GM10248 (cell line): ENCODE results near the gene NPSR1.

ENCODE experiments used
- CTCF ChIA-PET: fragments of 300-600 bp; sonication (Branson Sonifier 250); formaldehyde crosslinking; extraction: SDS; loops from one replicate; lab custom pipeline; 2021; ENCODE audit warnings: antibody characterized with exemption; lab: Yijun Ruan, JAX
- POLR2A ChIA-PET: fragments of 350-650 bp; sonication (Branson Sonifier 250); formaldehyde crosslinking; extraction: SDS; loops from one replicate; lab custom pipeline; 2020; ENCODE audit warnings: antibody characterized with exemption; lab: Yijun Ruan, JAX
- DNase-seq: peaks from one replicate; pipeline ENCODE4 v3.0.0; 2012; ENCODE audit errors: extremely low spot score
- TF ChIP-seq, protein P1 (sequence below): IDR thresholded peaks from 2 replicates; pipeline ENCODE4 v1.5.1; 2012; ENCODE audit warnings: mild to moderate bottlenecking, low read depth; ENCODE audit errors: extremely low read depth, missing control alignments, control extremely low read depth

NPSR1 gene

DNA sequence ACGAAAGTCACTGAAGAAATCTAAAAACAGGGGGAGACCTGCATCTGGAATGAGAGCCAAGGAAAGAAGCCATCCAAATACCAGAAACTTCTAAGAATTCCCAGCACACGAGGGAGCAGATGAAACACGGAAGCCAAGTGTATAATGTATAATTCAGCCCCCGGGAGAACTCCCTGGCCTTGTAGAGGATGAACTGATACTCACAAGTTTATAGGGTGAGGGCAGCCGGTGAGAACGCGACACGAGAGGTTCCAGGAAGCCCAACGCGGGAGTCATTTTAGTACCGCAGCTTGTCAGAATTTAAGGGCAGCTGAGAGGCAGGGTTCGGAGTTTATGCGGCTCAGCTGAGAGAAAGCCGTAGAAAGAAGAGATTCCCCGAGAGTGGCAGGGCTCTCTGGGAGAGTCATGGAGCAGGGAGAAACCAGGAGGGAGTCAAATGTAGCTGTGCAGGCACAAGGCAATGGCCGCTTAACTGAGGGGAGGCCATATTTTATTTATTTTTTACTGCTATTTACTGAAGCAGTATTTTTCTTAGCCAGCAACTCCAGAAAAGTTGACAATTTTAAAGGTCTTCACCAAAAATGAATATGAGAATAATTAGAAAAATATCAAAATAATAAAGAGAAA, 164.0 kb downstream of the NPSR1 start:
- CTCF ChIA-PET, result interaction anchor here (1.4 kb wide), 1 partner anchor 8 kb away, joined by 5 read pairs; no protein-coding TSS in a partner anchor
- TF ChIP-seq, protein P1, sequence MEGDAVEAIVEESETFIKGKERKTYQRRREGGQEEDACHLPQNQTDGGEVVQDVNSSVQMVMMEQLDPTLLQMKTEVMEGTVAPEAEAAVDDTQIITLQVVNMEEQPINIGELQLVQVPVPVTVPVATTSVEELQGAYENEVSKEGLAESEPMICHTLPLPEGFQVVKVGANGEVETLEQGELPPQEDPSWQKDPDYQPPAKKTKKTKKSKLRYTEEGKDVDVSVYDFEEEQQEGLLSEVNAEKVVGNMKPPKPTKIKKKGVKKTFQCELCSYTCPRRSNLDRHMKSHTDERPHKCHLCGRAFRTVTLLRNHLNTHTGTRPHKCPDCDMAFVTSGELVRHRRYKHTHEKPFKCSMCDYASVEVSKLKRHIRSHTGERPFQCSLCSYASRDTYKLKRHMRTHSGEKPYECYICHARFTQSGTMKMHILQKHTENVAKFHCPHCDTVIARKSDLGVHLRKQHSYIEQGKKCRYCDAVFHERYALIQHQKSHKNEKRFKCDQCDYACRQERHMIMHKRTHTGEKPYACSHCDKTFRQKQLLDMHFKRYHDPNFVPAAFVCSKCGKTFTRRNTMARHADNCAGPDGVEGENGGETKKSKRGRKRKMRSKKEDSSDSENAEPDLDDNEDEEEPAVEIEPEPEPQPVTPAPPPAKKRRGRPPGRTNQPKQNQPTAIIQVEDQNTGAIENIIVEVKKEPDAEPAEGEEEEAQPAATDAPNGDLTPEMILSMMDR, result no peak
- POLR2A ChIA-PET, result no interaction called here
- no peak for DNase-seq

GRCh38 chr7:34823650-34824258, 165.7 kb downstream of the NPSR1 start:
- POLR2A ChIA-PET, result no interaction called here
- CTCF ChIA-PET, result interaction anchor here (0.8 to 1.4 kb wide), 12 partner anchors 8 to 800 kb away, joined by 3 to 5 read pairs (median 4); no protein-coding TSS in a partner anchor
- DNase-seq, result peak; percentile 58
- TF ChIP-seq, protein P1, result peak; percentile 78

DNA sequence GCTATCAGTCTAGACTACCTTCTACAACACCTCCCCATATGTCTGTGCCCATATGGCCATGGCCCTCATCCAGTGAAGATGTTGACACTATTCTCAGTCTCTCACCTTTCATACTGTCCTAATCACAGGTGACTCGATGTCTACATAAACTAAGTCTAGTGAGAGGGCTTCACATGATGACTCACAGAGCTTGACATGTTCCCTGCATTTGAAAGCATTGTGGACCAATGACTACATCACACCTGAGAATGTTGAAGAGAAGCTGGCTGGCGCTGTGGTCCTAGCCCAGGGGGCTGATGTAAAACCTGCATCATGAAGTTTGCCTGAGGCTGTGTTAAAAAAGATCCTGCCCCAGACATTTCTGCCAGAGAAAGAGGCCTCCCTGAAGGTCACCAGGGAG, 167.2 kb downstream of the NPSR1 start:
- TF ChIP-seq, protein P1, result no peak
- ChIA-PET POLR2A (no interaction called here), CTCF (interaction anchor here (1.0 to 1.6 kb wide), 2 partner anchors 10 to 798 kb away, joined by 3 to 7 read pairs; no protein-coding TSS in a partner anchor)
- DNase-seq, result no peak

- no peak for DNase-seq
- ChIA-PET CTCF (interaction anchor here (2.0 kb wide), 1 partner anchor 8 kb away, joined by 5 read pairs; no protein-coding TSS in a partner anchor), POLR2A (no interaction called here)
- TF ChIP-seq, protein P1, result no peak
These were observed 172.4 kb downstream of the NPSR1 start for GRCh38 chr7:34830390-34830789.

GRCh38 chr7:34831436-34831835, 173.4 kb downstream of the NPSR1 start:
- ChIA-PET CTCF (interaction anchor here (2.0 kb wide), 1 partner anchor 9 kb away, joined by 5 read pairs; no protein-coding TSS in a partner anchor), POLR2A (no interaction called here)
- TF ChIP-seq, protein P1, result no peak
- DNase-seq, result no peak

- CTCF ChIA-PET, result no interaction called here
- DNase-seq, result no peak
- POLR2A ChIA-PET, result no interaction called here
- TF ChIP-seq, protein P1, result no peak
These were observed 174.0 kb downstream of the NPSR1 start for GRCh38 chr7:34832020-34832419.
